ENCODE results near the gene PRKCZ.

DNA sequence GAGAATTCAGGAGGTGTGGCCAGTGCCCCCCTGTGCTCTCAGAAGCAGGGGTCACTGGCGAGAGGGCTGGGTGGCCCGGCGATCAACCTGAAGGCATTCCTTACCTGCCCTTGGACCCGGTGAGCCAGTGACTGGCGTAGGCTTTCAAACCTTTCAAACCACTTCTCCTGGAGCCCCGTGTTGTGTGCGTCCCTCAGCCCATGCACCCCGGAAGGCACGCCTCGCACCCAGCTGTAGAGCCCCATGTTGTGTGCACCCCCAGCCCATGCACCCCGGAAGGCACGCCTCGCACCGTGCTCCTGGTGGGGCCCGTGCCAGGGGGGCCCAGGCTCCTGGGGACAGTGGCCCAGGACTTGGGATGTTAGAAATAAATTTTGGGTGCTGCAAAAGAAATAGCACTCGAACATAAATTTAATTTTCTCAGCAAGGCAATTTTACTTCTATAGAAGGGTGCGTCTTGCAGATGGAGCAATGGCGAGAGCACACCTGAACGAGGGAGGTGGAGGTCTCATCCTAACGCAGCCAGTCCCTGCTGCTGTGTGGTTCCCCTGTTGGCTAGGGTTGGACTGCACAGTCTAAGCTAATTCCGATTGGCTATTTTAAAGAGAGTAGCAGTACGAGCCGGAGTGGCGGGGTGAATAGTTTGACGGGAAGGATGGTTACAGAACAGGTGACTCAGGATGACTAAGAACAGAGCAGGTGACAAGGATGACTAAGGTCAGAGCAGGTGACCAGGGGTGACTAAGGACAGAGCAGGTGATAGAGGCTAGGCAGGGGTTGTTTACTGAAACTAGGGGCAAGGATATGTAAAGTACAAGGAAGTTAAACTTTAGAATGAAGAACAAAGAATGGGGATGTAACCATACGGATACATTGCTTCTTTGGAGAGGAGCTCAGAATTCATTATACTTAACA is 47.4 kb downstream of the PRKCZ start:
- TF ChIP-seq, protein P1, sequence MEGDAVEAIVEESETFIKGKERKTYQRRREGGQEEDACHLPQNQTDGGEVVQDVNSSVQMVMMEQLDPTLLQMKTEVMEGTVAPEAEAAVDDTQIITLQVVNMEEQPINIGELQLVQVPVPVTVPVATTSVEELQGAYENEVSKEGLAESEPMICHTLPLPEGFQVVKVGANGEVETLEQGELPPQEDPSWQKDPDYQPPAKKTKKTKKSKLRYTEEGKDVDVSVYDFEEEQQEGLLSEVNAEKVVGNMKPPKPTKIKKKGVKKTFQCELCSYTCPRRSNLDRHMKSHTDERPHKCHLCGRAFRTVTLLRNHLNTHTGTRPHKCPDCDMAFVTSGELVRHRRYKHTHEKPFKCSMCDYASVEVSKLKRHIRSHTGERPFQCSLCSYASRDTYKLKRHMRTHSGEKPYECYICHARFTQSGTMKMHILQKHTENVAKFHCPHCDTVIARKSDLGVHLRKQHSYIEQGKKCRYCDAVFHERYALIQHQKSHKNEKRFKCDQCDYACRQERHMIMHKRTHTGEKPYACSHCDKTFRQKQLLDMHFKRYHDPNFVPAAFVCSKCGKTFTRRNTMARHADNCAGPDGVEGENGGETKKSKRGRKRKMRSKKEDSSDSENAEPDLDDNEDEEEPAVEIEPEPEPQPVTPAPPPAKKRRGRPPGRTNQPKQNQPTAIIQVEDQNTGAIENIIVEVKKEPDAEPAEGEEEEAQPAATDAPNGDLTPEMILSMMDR (conservative IDR thresholded peaks at IDR 0.05), result no peak
- no peak for TF ChIP-seq EZH2 (IDR thresholded peaks at IDR 0.05; ENCODE audit: low read depth)

Data from PC-9 (cell line).